SK-N-SH treated with all-trans-retinoic acid at 6 μM for 48 hours (cell line): Measurements from ENCODE around the gene HLA-DPB1.

Source experiments
- ATAC-seq: fragments of 200-7000 bp; cut with Tn5 transposase; 3 replicates; pipeline ENCODE4 v1.9.1; 2020; ENCODE audit warnings: mild to moderate bottlenecking, moderate library complexity
- ARNTL ChIP-seq: fragments of 450-650 bp; formaldehyde crosslinking; IDR thresholded peaks from 2 replicates; pipeline ENCODE4 v1.5.0; 2020; ENCODE audit warnings: low read depth, mild to moderate bottlenecking, moderate library complexity, borderline replicate concordance
- BACH2 ChIP-seq: fragments of 250-450 bp; sonication (Bioruptor Pico); IDR thresholded peaks from 2 replicates; pipeline ENCODE4 v1.9.0; 2021; ENCODE audit warnings: mild to moderate bottlenecking, borderline replicate concordance
- CREB5 ChIP-seq: fragments of 250-450 bp; sonication (Bioruptor Pico); IDR thresholded peaks from 2 replicates; pipeline ENCODE4 v1.5.1; 2020; ENCODE audit warnings: low read depth, mild to moderate bottlenecking, moderate library complexity
- CSDC2 ChIP-seq: fragments of 250-450 bp; sonication (Bioruptor Pico); IDR thresholded peaks from 2 replicates; pipeline ENCODE4 v1.5.0; 2020; ENCODE audit warnings: mild to moderate bottlenecking, moderate library complexity
- ESRRG ChIP-seq: fragments of 250-450 bp; sonication (Bioruptor Pico); IDR thresholded peaks from 2 replicates; pipeline ENCODE4 v1.6.1; 2021; ENCODE audit warnings: mild to moderate bottlenecking
- GLIS3 ChIP-seq: fragments of 250-450 bp; sonication (Bioruptor Pico); IDR thresholded peaks from 2 replicates; pipeline ENCODE4 v1.5.0; 2020; ENCODE audit warnings: mild to moderate bottlenecking, moderate library complexity
- ISL1 ChIP-seq: fragments of 250-450 bp; sonication (Bioruptor Pico); IDR thresholded peaks from 2 replicates; pipeline ENCODE4 v2.1.2; 2022; ENCODE audit warnings: mild to moderate bottlenecking, moderate library complexity
- OSR1 ChIP-seq: fragments of 250-450 bp; sonication (Bioruptor Pico); IDR thresholded peaks from 2 replicates; pipeline ENCODE4 v1.8.0; 2022; ENCODE audit warnings: moderate library complexity, mild to moderate bottlenecking, inconsistent platforms
- PATZ1 ChIP-seq: fragments of 250-450 bp; sonication (Bioruptor Pico); IDR thresholded peaks from 2 replicates; pipeline ENCODE4 v1.8.0; 2020; ENCODE audit warnings: mild to moderate bottlenecking, moderate library complexity, borderline replicate concordance
- PPARA ChIP-seq: fragments of 250-450 bp; sonication (Bioruptor Pico); IDR thresholded peaks from 2 replicates; pipeline ENCODE4 v1.5.0; 2020; ENCODE audit warnings: mild to moderate bottlenecking, borderline replicate concordance
- RARB ChIP-seq: fragments of 250-450 bp; sonication (Bioruptor Pico); IDR thresholded peaks from 2 replicates; pipeline ENCODE4 v1.8.0; 2021; ENCODE audit warnings: mild to moderate bottlenecking, moderate library complexity
- SNAI2 ChIP-seq: fragments of 250-450 bp; sonication (Bioruptor Pico); IDR thresholded peaks from 2 replicates; pipeline ENCODE4 v1.5.0; 2020; ENCODE audit warnings: mild to moderate bottlenecking, moderate library complexity
- TCF4 ChIP-seq: fragments of 250-450 bp; sonication (Bioruptor Pico); IDR thresholded peaks from 2 replicates; pipeline ENCODE4 v1.8.0; 2021; ENCODE audit warnings: mild to moderate bottlenecking, moderate library complexity, borderline replicate concordance
- TOX ChIP-seq: fragments of 250-450 bp; sonication (Bioruptor Pico); IDR thresholded peaks from 2 replicates; pipeline ENCODE4 v1.8.0; 2021; ENCODE audit warnings: mild to moderate bottlenecking, moderate library complexity, borderline replicate concordance
- ZC3H10 ChIP-seq: fragments of 250-450 bp; sonication (Bioruptor Pico); IDR thresholded peaks from 2 replicates; pipeline ENCODE4 v1.5.1; 2021; ENCODE audit warnings: mild to moderate bottlenecking, moderate library complexity
- ZFP3 ChIP-seq: fragments of 250-450 bp; sonication (Bioruptor Pico); IDR thresholded peaks from 2 replicates; pipeline ENCODE4 v1.5.0; 2020; ENCODE audit warnings: mild to moderate bottlenecking, moderate library complexity
- ZFP30 ChIP-seq: fragments of 450-650 bp; formaldehyde crosslinking; IDR thresholded peaks from 2 replicates; pipeline ENCODE4 v1.5.0; 2022; ENCODE audit warnings: mild to moderate bottlenecking, moderate library complexity
- ZNF565 ChIP-seq: fragments of 450-650 bp; formaldehyde crosslinking; conservative IDR thresholded peaks from 2 replicates; pipeline ENCODE4 v1.5.0; 2020; ENCODE audit warnings: low read depth, mild to moderate bottlenecking, moderate library complexity
- ZNF70 ChIP-seq: fragments of 450-650 bp; formaldehyde crosslinking; IDR thresholded peaks from 2 replicates; pipeline ENCODE4 v1.5.0; 2020; ENCODE audit warnings: mild to moderate bottlenecking, moderate library complexity
- ZNF8 ChIP-seq: fragments of 450-650 bp; formaldehyde crosslinking; IDR thresholded peaks from 2 replicates; pipeline ENCODE4 v1.5.0; 2020; ENCODE audit warnings: mild to moderate bottlenecking, moderate library complexity
- TF ChIP-seq, protein P1 (sequence below): fragments of 250-450 bp; sonication (Bioruptor Pico); IDR thresholded peaks from 2 replicates; pipeline ENCODE4 v1.8.0; 2021; ENCODE audit warnings: low read depth, mild to moderate bottlenecking, moderate library complexity, borderline replicate concordance
- TF ChIP-seq, protein P2 (sequence below): fragments of 250-450 bp; sonication (Bioruptor Pico); IDR thresholded peaks from 2 replicates; pipeline ENCODE4 v1.5.0; 2020; ENCODE audit warnings: mild to moderate bottlenecking, moderate library complexity

Gene HLA-DPB1

DNA sequence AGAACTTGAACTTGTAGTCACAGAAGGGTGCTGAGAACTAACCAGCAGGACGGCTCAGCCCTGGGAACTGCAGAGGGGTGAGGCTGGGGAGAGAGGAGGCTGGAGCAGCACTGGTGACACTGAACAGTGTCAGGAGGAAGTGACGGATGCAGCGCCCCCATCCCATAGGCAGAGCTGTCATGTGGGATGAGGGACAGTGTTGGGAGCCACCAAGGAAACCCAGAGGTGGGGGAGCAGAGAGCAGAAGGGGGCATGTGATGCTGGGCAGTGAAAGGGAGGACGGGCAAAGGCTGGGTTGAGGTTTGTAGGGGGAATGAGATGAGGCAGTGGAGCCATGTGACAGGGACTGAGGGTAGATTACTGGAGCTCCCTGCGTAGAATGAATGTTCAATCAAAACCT lies 2.1 kb downstream of the HLA-DPB1 start:
- no peak for ATAC-seq

GRCh38 chr6:33078442-33078841 lies 2.7 kb downstream of the HLA-DPB1 start:
- ATAC-seq: no peak
- TF ChIP-seq PPARA (CRISPR knock-in tag): no peak
- no peak for TF ChIP-seq CREB5 (CRISPR knock-in tag)
- no peak for TF ChIP-seq OSR1 (CRISPR knock-in tag)
- TF ChIP-seq RARB: no peak
- no peak for TF ChIP-seq CSDC2 (CRISPR knock-in tag)
- no peak for TF ChIP-seq TOX (CRISPR knock-in tag)
- TF ChIP-seq BACH2: no peak
- TF ChIP-seq TCF4 (CRISPR knock-in tag): no peak
- TF ChIP-seq SNAI2: no peak
- no peak for TF ChIP-seq PATZ1 (CRISPR knock-in tag)
- no peak for TF ChIP-seq ZC3H10 (CRISPR knock-in tag)
- no peak for TF ChIP-seq ZFP3 (CRISPR knock-in tag)
- no peak for TF ChIP-seq ARNTL

More for the DNA sequence above, 2.1 kb downstream of the HLA-DPB1 start:
- TF ChIP-seq ZNF565 (no peak), ZFP30 (CRISPR knock-in tag) (no peak), ZFP3 (CRISPR knock-in tag) (no peak), ESRRG (no peak), ZNF8 (no peak), SNAI2 (no peak), PPARA (CRISPR knock-in tag) (no peak), OSR1 (CRISPR knock-in tag) (no peak), ISL1 (CRISPR knock-in tag) (no peak), TOX (CRISPR knock-in tag) (no peak), PATZ1 (CRISPR knock-in tag) (no peak)
- TF ChIP-seq, protein P1, sequence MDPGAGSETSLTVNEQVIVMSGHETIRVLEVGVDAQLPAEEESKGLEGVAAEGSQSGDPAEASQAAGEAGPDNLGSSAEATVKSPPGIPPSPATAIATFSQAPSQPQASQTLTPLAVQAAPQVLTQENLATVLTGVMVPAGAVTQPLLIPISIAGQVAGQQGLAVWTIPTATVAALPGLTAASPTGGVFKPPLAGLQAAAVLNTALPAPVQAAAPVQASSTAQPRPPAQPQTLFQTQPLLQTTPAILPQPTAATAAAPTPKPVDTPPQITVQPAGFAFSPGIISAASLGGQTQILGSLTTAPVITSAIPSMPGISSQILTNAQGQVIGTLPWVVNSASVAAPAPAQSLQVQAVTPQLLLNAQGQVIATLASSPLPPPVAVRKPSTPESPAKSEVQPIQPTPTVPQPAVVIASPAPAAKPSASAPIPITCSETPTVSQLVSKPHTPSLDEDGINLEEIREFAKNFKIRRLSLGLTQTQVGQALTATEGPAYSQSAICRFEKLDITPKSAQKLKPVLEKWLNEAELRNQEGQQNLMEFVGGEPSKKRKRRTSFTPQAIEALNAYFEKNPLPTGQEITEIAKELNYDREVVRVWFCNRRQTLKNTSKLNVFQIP (CRISPR knock-in tag): no peak
- TF ChIP-seq, protein P2, sequence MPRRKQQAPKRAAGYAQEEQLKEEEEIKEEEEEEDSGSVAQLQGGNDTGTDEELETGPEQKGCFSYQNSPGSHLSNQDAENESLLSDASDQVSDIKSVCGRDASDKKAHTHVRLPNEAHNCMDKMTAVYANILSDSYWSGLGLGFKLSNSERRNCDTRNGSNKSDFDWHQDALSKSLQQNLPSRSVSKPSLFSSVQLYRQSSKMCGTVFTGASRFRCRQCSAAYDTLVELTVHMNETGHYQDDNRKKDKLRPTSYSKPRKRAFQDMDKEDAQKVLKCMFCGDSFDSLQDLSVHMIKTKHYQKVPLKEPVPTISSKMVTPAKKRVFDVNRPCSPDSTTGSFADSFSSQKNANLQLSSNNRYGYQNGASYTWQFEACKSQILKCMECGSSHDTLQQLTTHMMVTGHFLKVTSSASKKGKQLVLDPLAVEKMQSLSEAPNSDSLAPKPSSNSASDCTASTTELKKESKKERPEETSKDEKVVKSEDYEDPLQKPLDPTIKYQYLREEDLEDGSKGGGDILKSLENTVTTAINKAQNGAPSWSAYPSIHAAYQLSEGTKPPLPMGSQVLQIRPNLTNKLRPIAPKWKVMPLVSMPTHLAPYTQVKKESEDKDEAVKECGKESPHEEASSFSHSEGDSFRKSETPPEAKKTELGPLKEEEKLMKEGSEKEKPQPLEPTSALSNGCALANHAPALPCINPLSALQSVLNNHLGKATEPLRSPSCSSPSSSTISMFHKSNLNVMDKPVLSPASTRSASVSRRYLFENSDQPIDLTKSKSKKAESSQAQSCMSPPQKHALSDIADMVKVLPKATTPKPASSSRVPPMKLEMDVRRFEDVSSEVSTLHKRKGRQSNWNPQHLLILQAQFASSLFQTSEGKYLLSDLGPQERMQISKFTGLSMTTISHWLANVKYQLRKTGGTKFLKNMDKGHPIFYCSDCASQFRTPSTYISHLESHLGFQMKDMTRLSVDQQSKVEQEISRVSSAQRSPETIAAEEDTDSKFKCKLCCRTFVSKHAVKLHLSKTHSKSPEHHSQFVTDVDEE: no peak

GRCh38 chr6:33078919-33079521 lies 3.2 kb downstream of the HLA-DPB1 start:
- no peak for ATAC-seq
- TF ChIP-seq CREB5 (CRISPR knock-in tag) (no peak), ZFP30 (CRISPR knock-in tag) (no peak), ISL1 (CRISPR knock-in tag) (no peak), CSDC2 (CRISPR knock-in tag) (no peak), ZNF70 (no peak), ARNTL (no peak), ZC3H10 (CRISPR knock-in tag) (no peak), GLIS3 (CRISPR knock-in tag) (no peak), BACH2 (no peak)
- TF ChIP-seq, protein P2: no peak
